Activated gamma-delta T cell treated with Interleukin-2 at 50 U/mL for 16 hours (primary cell): Measurements from ENCODE around the gene MAP3K8.

Source experiments
- DNase-seq: peaks from one replicate; pipeline ENCODE4 v3.0.0-alpha.2; 2020

The MAP3K8 gene

DNA sequence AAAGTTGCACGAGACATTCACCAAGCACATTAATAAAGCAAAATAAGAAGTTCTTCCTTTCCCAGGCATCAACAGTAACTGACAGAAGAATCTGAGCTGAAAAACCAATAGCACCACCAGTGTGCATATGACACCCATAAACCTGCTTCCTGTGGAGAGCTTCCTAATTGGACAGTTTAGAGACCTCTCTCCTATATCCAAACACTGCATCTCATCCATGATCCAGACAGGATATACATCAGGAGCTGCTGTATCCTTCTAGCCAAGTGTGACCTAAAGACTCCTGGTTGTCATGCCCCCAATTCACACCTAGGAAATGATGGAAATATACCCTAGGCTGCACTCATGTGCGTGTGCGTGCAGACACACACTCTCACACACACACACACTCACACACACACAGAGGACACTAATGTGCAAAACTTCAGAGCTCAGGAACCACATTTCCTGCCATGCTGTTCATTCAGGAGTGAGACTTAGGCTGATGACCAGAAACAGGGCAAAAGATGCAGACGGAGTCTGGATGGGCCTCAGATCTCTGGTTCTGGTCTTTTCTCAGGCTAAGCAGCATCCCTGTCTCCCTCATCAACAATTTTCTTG, 58.0 kb downstream of the MAP3K8 start:
- DNase-seq = no peak

DNA sequence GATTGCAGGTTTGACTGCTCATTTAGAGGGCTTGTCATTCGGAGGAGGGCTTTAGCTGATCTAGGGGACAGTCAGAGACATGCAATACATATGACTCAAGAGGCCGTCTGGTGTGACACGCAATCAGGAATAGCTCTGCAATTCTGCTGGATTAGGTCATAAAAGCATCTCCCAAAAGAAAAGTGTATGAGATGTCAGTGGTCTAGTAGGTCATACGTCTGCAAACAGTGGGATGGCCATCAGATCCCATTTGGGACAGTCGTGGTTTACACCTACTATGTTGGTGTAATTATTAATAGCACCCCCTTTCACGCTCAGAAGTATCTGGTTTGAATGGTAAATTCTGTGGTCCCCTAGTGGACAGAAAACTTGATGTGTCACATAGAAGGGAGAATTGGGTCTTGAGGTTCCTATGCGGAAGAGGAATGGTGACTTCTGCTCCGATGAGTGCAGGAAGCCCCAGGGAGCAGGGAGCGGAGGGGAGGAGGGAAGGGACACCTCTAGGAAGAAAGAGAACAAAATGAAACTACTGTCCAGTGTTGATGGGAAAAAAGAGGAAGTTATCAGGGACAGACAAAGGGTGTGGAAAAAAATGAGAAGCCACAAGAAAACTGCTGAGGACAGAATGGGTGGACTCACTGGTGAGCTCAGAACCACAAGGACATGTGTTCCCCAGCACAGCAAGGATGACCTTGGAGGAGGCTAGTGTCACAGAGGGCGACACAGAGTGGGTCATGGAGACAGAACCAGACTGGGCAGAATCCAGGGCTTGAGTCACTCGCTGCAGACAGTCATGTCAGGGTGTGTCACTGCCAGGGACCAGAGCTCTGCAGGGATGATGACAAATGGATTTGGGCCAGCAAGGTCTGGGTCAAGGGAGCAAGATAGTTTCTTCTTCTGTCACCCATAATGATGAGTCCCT, 59.9 kb downstream of the MAP3K8 start:
- DNase-seq = no peak

- DNase-seq = no peak
Observed at GRCh38 chr10:30494558-30494957, 60.6 kb downstream of the MAP3K8 start.

GRCh38 chr10:30495687-30496086, 61.7 kb downstream of the MAP3K8 start:
- DNase-seq = no peak

DNA sequence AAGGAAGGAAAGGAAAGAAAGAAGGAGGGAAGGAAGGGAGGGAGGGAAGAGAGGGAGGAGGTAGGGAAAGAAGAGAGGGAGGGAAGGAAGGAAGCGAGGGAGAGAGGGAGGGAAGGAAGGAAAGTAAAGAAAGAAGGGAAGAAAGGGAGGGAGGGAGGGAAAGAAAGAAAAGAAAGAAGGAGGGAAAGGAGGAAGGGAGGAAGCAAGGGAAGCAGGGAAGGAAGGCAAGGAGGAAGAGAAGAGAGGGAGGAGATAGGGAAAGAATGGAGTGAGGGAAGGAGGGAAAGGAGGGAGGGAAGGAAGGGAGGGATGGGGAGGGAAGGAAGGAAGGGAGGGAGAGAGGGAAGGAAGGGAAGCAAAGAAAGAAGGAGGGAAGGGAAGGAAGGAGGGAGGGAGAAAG, 65.8 kb downstream of the MAP3K8 start:
- no peak for DNase-seq

DNA sequence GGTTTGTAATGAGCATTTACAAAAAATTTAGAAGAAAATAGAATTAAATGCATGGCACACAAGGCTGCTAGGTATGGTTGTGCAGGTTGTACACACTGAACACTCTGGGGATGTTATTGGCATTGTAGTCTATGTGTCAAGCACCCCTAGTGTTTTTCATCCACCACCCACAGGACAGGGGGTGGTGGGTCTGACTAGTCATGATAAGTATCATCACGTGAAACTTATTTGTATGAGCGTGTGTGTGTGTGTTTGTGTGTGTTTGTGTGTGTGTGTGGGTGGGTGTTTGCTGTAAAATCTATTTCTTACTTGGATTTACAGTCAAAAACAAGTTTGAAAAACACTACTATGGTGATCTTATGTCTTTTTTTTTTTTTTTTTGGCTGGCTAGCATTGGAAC, 66.5 kb downstream of the MAP3K8 start:
- no peak for DNase-seq

GRCh38 chr10:30500963-30501504, 67.0 kb downstream of the MAP3K8 start:
- no peak for DNase-seq

DNA sequence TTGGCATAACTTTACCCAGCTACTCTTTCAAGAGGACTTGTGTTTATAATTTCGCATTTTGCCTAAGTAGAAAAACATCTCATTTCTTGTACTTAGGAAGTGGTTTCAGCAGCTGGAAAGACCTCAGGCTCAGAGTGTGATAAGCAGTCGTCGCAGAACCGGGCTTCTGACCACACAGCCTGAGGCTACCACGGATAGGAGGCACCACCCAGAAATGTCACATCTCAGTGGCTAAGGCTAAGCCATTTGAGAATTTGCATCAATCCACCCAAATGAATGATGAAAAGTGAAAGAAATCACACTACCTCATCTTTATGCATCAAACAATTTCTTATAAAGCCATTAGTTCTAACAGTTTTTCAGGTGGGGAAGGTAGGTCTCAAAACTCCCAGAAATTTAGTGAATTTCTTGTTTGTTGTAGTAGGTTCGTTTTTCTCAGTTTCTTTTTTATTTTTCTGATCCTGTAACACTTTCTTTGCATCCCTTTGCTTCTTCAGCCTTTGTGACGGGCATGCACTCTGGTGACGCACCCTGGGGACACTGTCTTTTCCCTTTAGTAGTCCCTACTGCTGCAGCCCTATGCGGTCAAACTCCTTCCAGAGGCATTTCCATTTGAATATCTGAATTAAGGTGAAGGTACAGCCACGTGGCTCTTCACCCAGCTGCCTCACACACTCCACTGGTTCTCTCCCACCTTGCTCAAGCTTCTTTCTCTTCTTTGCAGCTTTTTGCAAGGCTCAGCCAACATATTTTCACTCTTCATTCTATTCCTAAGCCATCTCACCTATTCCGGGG, 68.5 kb downstream of the MAP3K8 start:
- DNase-seq = peak; percentile 52

DNA sequence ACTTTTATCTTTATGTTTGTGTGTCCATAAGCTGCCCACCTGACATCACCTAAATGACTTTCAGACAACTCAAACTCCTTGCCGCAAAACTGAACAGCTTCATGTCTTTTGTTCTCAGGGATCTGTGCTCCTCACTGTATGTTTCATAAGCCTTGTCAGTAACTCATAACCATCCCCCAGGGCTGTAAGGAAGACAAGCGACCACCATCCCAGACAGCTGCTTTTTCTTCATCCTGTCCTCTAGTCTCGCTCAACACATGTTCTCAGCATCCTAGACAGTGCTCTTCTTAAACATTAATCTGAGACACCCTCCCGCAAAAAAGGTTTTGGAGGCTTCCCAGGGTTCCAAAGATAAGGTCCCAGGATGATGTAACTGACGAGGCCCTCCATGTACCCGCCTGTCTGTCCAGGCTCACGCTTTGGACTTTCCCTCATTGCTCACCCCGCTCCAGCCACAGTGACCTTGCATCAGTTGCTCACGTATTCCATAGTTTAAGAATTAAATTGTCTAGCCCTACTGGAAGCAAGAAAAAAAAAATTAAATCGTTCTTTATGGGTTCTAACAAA, 69.8 kb downstream of the MAP3K8 start:
- no peak for DNase-seq

DNA sequence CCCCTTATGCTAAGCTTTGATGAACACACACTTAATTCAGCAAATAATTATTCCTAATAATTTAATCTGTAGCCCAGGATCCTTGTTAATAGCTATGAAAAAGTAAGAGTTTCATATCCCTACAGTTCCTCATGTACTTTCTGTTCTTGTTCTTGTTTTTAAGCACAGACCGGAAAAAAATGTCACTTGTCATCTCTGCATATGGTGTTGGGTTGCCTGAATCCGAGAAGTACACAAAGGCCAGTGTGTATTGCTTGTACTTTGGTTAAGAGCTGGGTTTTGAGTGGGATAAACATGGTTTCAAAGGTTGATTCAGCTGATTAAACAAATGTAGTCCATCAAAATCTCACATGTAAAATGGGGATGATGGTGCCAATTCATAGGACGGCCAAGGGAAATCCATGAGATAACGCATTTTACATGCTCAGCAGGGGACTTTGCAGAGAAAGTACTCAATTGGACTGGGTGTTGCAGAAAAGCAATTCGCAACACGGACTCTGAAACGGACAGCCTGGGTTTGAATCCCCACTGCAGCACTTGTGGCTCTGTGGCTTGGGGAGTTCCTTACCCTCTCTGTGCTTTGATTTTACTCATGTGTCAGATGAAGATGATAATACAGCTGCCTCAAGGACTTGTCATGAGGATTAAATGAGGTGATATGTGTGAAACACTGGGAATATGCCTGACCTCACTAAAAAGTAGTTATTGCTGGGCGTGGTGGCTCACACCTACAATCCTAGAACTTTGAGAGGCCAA, 71.7 kb downstream of the MAP3K8 start:
- no peak for DNase-seq

DNA sequence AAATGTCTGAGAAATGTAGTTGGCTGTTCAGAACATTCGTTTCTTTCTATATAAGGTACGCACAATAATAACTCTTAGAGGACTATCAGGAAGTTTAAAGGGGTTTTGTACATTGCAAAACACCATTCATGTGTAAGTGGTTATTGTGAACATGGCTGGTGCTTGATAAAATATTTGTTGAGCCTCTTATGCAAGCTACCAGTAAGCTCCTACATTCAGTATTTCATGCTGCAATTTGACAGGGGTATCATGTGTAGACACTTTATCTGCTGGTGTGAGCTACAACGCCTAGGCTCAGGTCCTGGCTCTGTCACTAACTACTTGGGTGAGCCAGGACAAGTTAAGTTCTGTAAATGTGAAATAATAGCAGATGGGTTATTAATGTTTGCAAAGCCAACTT, 75.5 kb downstream of the MAP3K8 start:
- no peak for DNase-seq

GRCh38 chr10:30510184-30510931, 76.4 kb downstream of the MAP3K8 start:
- no peak for DNase-seq

- no peak for DNase-seq
Observed at GRCh38 chr10:30510932-30511700, 77.1 kb downstream of the MAP3K8 start.
